ENCODE data around the gene BATF3.
"Not testable (repeated sequence)": the region's sequence is repeated elsewhere in the genome, so short reads cannot be mapped to it uniquely, and the experiment has no call there.

The BATF3 gene

DNA sequence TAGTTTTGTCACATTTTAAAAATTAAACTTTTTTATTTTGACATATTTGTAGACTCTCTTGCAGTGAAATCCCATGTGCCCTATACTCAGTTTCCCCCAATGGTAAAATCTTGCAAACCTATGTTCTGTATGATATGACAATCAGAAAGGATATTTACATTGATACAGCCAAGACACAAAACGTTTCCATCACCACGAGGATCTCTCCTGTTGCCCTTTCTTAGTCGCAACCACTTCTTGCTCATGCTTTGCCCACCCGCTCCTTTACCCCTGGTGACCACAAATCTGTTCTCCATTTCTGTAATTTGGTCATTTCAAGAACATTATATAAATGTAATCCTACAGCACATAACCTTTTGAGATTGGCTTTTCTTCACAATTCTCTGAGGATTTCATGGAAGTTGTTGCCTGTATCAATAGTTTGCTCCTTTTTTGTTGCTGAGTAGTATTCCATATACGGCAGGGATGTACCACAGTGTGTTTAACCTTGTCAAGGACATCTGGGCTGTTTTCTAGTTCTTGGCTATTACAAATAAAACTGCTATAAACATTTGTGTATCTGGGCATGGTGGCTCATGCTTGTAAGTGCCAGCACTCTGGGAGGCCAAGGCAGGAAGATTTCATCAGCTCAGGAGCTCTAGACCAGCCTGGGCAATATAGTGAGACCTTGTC, 14.0 kb upstream of the BATF3 start:
- peaks cover 8 to 9% of the 10 kb centered on the region in 2 experiments for H3K4me1 ChIP-seq (ENCODE audit: control insufficient read depth in 1 of 2, insufficient read depth in 1 of 2, low read depth in 1 of 2, low read length in 1 of 2)
- no peaks in the 10 kb centered on the region for H3K36me3 ChIP-seq
- H3K27me3 ChIP-seq = peaks cover 61% of the 10 kb centered on the region
- H3K9me3 ChIP-seq = no peaks in the 10 kb centered on the region
- no peak overlapping the region for H3K27ac ChIP-seq
- TF ChIP-seq, protein P1, sequence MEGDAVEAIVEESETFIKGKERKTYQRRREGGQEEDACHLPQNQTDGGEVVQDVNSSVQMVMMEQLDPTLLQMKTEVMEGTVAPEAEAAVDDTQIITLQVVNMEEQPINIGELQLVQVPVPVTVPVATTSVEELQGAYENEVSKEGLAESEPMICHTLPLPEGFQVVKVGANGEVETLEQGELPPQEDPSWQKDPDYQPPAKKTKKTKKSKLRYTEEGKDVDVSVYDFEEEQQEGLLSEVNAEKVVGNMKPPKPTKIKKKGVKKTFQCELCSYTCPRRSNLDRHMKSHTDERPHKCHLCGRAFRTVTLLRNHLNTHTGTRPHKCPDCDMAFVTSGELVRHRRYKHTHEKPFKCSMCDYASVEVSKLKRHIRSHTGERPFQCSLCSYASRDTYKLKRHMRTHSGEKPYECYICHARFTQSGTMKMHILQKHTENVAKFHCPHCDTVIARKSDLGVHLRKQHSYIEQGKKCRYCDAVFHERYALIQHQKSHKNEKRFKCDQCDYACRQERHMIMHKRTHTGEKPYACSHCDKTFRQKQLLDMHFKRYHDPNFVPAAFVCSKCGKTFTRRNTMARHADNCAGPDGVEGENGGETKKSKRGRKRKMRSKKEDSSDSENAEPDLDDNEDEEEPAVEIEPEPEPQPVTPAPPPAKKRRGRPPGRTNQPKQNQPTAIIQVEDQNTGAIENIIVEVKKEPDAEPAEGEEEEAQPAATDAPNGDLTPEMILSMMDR (IDR thresholded peaks at IDR 0.05) = no peak
- no peak overlapping the region for H3K4me3 ChIP-seq (ENCODE audit: low read depth in 1 of 2, low read length in 1 of 2)

DNA sequence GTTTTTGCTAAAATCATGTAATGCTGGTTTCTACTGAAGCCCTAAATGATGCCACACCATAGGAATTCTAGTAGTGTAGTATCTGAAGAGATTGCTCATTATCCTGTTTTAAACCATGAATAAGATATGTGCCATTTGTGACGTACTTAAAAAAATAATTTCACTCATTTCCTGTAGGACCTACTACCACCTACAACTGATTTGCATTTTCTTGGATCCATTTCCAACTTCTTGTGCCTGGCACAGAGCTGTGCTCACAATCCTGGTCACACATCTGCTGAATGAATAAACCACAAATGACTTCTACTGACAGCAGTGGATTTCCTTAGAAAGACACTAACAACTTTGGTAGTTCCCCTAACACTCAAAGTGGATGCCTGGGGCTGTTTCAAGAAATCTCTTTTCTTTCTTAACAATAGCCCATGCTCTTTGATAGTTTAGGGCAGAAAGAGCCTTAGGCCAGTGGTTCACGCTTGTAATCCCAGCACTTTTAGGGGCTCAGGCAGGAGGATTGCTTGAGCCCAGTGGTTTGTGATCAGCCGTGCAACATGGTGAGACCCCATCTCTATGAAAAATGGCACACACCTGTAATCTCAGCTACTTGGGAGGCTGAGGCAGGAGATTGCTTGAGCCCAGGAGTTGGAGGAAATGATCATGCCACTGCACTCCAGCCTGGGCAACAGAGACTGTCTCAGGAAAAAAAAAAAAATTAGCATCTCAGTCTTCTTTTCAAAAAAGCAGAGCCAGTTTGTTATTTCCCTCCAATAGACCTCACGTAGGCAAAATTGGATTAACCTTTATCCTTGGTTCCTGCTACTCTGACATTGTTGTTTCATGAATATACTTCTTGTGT, 13.0 kb upstream of the BATF3 start:
- no peak overlapping the region for H3K4me3 ChIP-seq (ENCODE audit: low read depth in 1 of 2, low read length in 1 of 2)
- H3K4me1 ChIP-seq (ENCODE audit: control insufficient read depth in 1 of 2, insufficient read depth in 1 of 2, low read depth in 1 of 2, low read length in 1 of 2) = peaks cover 8 to 9% of the 10 kb centered on the region in 2 experiments
- peaks cover 52% of the 10 kb centered on the region for H3K27me3 ChIP-seq
- H3K27ac ChIP-seq = no peak overlapping the region
- TF ChIP-seq, protein P1 (IDR thresholded peaks at IDR 0.05) = no peak
- H3K9me3 ChIP-seq = no peaks in the 10 kb centered on the region
- H3K36me3 ChIP-seq = no peaks in the 10 kb centered on the region

DNA sequence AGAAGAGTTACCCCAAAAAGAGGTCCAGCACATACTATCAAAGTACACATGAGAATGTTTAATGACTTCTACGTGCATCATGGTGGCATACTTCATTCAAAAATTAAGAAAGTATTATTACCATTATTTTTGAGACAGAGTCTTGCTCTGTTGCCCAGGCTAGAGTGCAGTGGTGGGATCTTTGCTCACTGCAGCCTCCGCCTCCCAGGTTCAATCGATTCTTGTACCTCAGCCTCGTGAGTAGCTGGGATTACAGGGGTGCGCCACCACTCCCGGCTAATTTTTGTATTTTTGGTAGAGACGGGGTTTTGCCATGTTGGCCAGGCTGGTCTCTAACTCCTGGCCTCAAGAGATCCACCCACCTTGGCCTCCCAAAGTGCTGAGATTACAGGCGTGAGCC, 12.3 kb upstream of the BATF3 start:
- H3K4me3 ChIP-seq (ENCODE audit: low read depth in 1 of 2, low read length in 1 of 2); H3K9me3 ChIP-seq; H3K36me3 ChIP-seq; H3K27ac ChIP-seq; H3K4me1 ChIP-seq (ENCODE audit: control insufficient read depth in 1 of 2, insufficient read depth in 1 of 2, low read depth in 1 of 2, low read length in 1 of 2): not testable (repeated sequence)
- H3K27me3 ChIP-seq = peaks cover 46% of the 10 kb centered on the region

DNA sequence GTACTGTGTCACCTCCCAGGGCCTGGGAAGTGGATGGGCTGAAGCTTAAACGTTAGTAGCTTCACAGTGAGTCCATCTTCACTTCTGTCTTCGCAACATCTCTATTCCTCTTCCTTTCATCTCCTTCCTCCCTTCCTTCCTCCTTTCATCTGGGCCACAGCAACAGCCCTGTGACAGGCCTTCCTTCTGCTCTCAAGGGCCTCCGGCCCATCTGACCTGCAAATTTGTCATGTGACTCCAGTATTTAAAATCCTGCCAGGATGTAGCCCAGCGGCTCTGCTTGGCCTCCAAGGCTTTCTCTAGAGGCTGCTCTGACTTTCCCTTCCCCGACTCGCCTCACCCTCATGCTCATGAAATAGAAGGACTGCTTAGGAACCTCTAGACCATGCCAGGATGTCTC, 10.9 kb upstream of the BATF3 start:
- Histone ChIP-seq H3K4me1 (ENCODE audit: control insufficient read depth in 1 of 2, insufficient read depth in 1 of 2, low read depth in 1 of 2, low read length in 1 of 2) (peaks cover 8 to 9% of the 10 kb centered on the region in 2 experiments), H3K36me3 (no peaks in the 10 kb centered on the region), H3K9me3 (no peaks in the 10 kb centered on the region), H3K27ac (no peak overlapping the region), H3K4me3 (ENCODE audit: low read depth in 1 of 2, low read length in 1 of 2) (no peak overlapping the region), H3K27me3 (peaks cover 32% of the 10 kb centered on the region)
- TF ChIP-seq, protein P1 (IDR thresholded peaks at IDR 0.05) = no peak

DNA sequence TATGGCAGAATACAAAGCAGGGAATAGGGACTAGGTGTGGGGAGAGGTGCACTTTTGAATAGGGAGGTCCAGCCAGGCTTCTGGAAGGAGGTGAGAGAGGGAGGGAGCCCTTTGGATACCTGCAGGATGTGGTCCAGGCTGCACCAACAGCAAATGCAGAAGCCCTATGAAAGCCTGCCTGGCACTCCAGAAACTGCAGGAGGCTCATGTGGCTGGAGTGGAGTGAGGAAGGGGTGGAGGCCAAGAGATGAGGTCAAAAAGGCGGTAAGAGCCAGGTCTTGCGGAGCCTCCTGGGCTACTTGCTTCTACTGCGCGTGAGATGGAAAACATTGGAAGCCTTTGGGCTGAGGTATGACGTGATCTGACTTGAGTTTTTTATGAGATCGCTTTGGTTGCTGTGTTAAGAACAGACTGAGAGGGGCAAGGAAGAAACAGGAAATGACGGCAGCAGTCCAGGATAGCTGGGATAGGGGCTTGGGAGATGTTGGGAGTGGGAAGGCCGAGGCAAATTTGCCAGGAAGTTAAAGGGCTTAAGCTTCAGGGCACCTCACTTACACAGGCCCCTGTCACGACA, 4.4 kb upstream of the BATF3 start:
- Histone ChIP-seq H3K9me3 (no peaks in the 10 kb centered on the region), H3K27ac (no peak overlapping the region), H3K4me3 (ENCODE audit: low read depth in 1 of 2, low read length in 1 of 2) (no peak overlapping the region), H3K36me3 (no peaks in the 10 kb centered on the region), H3K4me1 (ENCODE audit: control insufficient read depth in 1 of 2, insufficient read depth in 1 of 2, low read depth in 1 of 2, low read length in 1 of 2) (peaks cover 17 to 21% of the 10 kb centered on the region in 2 experiments), H3K27me3 (peaks cover 34% of the 10 kb centered on the region)
- TF ChIP-seq, protein P1 (IDR thresholded peaks at IDR 0.05) = no peak

DNA sequence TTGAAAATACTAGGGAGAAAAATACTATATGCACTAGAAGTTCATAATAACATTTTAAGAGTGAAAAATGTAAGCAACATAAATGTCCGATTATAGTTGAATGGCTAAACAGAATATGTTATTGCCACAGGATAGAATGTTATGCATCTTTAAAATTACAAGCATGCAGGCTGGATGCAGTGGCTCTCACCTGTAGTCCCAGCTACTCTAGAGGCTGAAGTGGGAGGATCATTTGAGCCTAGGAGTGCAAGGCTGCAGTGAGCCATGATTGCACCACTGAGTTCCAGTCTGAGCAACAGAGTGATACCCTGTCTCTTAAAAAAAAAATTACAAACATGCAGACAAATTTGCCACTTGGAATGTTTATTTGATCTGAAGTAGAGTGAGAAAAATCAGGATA, 3.0 kb upstream of the BATF3 start:
- no peak overlapping the region for H3K4me3 ChIP-seq (ENCODE audit: low read depth in 1 of 2, low read length in 1 of 2)
- TF ChIP-seq, protein P1 (IDR thresholded peaks at IDR 0.05) = no peak
- peaks cover 42% of the 10 kb centered on the region for H3K27me3 ChIP-seq
- no peaks in the 10 kb centered on the region for H3K9me3 ChIP-seq
- H3K36me3 ChIP-seq = no peaks in the 10 kb centered on the region
- peaks cover 27 to 34% of the 10 kb centered on the region in 2 experiments for H3K4me1 ChIP-seq (ENCODE audit: control insufficient read depth in 1 of 2, insufficient read depth in 1 of 2, low read depth in 1 of 2, low read length in 1 of 2)
- H3K27ac ChIP-seq = no peak overlapping the region

All from neutrophil (primary cell).